Pons (tissue), 1 donor: ENCODE data around the gene QSOX2.

Experiments
- DNase-seq: peaks from one replicate; pipeline ENCODE4 v3.0.0-alpha.2; 2016; ENCODE audit warnings: low spot score

Gene QSOX2

DNA sequence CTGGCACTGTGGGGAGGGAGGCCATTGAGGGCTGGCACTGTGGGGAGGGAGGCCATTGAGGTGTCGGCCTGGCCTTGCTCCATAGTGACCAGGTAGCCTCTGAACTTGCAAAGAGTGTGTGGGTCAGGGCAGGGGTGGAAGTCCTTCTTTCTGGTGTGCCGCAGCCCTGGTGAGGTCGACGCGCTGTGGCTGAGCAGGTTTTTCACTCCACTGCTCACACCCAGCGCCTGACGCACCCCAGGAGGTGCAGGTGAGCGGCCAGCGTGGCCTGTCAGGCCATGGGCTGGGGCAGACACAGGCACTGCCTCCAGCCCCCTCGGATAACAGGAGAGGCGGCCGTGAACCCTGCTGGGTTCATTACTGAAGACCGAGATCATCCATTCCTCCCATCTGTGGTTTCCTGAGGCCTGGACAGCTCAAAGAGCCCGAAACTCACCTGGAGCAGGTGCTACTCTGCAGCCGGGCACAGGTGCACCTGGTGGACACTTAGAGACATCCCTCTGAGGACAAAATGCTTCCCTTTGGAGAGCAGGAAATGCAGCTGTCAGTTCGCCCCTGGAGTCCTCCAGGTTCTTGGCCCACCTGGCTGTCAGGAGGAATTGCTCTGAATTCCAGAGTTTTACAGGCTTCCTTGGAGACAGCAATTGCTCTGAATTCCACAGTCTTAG, 73.1 kb downstream of the QSOX2 start:
- DNase-seq: no peak

DNA sequence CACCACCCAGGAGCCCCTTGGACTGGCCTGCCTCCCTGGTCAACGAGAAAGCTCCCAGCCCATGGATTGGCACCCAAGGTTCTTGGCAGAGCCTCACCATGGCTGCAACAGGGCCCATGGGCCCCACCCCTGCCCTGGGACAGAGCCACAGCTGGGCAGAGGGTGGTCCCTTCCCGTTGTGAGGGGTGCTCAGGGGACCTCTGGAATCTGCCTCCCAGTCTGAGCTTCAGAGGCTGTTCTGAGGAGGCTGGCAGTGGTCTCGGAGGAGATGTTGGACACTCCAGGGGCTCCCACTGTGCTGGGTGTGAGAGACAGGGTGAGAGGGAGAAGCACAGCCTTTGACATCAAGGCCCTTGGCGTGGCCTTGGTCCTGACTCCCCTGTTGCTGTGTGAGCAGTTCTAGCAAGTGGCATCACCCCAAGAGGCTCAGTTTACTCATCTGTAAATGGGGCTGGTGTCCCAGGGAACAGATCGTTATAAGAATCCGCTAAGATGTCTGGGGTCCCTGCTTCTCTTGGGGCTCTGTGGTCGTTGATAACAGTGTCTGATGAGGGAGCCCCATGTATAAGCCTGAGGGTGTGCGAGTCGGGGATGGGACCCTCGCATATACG, 73.7 kb downstream of the QSOX2 start:
- no peak for DNase-seq

DNA sequence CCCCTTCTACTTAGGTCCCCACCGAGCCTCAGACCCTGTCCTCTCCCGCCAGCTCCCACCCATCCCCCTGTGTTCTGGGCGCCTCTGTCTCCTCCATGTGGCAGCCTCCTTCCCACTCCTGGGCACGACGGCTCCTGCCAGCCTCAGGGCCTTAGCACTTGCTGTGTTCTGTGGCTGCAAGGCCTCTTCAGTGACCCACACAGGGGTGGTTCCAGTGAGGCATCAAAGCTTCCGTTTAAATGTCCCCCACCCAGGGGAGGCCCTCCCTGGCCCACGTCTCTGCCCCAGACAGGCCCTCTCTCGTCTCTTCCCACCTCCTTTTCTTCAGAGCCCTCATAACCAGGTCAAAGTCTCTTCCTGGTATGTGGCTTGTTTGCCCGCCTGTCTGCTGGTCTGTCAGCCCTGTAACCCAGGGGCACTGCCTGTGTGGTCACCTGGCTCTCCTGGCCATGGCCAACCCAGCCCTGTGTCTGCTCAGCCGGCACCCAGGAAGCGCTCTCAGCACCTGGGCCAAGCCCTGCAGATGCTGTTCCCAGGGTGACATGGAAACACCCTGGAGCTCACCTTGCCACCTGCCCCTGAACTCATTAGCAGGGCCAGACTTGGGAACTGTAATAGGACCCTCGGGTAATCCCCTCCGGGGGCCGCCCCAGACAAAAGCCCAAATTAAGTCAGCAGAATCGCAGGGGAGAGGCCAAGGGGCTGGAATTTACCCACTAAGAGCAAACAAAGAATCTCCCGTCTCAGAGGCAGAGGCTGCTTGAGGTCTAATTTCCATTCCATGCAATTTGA, 74.4 kb downstream of the QSOX2 start:
- no peak for DNase-seq

DNA sequence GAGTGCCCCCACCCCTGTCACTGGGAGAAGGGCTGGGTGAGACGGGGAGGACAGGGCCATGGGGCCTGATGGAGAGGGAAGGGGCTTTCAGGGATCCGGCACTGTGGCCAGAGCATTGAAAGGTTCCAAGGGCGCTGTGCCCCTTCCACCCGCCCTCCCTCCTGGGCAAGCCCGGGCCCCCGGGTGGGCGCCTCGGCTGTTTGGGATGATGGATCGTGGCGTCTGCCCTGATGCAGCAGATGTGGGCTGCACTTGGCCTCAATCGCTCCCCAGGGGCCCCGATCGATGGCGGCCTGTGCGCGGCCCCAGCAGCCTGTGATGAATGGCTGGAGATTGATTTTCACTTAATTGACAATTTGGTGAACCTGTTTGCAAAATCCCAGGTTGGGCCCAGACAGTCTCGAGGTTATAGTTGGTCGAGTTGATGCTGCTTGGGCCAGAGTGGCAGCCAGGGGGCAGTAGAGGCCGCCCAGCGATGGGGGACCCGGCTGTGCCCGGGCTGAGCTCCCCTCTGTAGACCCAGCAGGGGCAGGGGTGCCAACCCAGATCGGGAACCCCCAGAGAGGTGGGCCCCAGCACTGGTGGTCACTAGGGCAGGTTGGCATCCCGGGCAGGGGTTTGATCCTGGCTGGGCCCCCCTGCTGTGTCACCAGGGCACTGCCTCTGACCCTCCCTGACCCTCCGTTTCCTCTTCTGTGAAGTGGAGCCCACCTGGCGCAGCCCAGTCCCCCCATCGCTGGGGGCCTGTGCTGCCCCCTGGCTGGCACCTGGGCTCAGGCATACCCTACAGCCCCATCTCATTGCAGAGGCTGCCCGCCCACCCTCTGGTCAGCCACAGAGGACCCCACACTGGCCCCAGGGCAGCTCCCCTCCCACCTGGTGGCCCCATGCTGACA, 75.4 kb downstream of the QSOX2 start:
- DNase-seq: no peak

DNA sequence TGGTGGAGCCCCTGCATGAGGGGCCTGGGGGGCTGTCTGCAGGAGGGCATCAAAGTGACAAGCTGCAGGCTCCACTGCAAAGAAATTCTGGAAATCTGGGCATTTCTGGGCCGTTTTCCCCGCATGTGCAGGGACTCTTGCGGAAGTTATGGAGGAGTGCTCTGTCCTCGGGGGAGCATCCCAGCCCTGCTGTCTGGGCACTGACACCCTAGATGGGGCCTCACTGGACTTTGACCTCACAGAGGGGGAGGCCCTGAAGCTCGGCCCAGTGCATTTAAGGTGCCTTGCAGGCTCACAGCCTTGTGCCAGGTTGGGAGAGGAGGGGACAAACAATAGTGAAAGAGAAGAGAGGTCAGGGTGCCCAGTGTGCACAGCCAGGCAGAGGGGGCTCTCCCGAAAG, 76.1 kb downstream of the QSOX2 start:
- DNase-seq: no peak

DNA sequence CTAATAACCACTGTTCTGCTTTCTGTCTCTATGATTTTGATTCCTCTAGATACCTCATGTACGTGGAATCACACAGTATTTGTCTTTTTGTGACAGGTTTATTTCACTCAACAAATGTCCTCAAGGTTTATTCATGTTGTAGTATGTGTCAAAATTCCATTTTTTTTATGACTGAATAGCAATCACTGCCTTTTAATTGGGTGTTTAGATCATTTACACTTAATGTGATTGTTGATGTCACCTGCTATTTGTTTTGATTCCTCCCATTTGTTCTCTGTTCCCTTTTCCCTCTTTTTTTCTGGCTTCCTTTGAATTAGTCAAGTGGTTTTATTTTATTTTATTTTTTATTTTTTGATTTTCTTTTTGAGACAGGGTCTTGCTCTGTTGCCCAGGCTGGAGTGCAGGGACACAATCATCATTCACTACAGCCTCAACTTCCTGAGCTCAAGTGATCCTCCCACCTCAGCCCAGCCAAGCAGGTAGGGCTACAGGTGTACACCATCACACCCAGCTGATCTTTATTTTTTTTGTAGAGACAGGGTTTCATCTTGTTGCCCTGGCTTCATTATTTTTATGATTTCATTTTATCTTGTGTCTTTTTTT, 82.3 kb downstream of the QSOX2 start:
- DNase-seq: no peak

DNA sequence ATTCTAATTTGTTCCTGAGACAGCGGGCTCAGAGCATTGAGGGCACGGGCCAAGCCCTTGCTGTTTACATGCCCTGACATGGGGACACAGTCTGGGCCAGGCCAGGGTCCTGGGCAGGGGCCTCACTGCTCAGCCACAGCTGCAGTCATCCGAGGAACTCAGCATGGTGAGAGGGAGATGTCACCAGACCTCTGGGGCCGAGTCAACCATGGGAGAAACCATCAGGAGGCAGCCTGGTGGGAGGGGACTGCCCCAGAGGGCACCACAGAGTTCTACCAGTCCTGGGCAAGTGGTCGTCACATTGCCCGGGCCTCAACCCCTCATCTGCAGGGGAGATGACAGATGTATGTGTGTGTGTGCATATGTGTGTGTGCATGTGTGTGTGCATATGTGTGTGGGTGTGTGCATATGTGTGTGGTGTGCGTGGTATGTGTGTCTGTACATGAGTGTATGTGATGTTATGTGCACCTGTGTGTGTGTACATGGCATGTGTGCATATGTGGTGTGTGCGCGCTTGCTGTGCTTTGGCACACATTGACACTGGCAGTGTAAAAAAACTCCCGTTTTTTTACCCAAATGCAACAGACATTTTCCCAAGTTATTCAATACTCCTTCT, 84.5 kb downstream of the QSOX2 start:
- DNase-seq: no peak

DNA sequence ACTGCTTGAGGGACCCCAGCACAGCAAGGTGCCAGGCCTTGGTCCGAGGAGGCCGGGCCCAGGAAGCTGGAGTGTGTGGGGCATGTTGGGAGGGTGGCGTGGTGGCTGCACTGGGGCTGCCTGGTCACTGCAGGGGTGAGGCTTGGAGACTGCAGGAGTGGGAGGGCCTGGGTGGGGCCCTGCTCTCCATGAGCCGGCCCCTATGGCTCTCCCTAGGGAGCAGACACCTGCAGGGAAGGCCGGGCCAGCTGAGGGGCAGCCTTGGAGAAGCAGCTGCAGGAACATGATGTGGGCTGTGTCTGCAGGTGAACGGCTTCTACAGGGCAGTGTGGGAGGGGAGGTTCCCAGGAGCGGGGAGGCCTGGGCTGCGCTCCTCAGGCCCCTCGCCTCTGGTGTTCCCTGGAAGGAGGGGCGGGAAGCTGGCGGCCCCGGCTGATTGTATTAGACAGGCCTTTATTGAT, 85.2 kb downstream of the QSOX2 start:
- DNase-seq: no peak

DNA sequence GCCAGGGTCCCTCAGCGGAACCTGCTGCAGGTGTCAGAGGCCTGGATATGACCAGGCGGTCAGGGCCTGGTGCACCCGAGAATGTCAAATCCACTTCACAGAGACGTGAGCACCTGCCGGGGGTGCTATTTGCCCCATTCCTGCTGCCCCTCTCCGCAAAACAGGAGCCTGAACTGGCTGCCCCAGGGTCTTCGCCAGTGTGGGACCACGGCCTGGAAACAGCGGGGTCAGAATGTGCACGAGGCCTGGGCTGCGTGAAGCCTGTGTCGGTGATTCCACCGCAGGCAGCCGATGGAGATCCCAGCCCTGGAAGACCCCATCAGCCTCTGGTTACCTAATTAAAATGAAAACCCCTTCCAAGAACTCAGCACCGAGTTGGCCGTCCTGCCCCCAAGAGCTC, 85.8 kb downstream of the QSOX2 start:
- no peak for DNase-seq

DNA sequence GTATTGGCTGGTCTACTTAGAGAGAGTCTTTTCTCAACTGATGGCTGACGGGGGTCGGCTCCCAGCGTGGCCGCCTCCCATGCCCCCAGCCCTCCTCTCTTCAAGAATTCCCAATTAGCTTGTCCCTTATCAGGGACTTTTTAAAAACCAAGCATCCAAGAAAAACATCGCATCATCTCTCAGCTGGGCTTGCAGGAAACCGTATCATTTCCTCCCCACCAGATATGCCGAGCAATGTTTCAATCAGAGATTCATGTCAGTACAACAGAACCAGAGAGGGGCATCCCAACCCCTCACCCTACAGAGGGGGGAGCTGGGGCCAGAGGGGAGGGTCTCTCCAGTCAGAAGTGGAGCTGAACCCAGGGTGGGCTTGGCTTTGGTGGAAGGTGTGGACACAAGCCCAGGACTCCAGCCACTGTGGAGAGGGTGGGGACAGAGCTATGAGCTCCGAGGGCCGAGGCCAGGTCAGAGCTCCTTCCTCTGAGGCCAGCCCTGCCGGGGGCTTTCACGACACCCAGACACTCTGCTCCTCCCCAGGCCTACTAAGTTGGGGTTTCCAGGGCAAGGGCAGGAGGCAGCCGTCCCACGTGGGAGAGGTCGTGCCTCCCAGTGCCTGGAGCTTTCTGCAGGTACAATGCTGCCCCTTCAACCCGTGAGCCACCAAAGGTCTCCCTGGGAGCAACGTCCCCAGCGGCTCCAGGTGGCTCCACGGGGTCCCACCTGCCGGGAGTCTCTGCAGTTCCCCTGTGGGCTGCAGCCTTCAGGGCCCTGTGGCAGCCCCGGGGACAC, 87.9 kb downstream of the QSOX2 start:
- no peak for DNase-seq
